Naive thymus-derived CD8-positive, alpha-beta T cell (primary cell): Measurements from ENCODE around the gene HS3ST3A1. TPM values are rescaled to one million over a fixed set of nuclear protein-coding genes. Genes with fewer than 3 reads are reported as not detected.
"Not testable (repeated sequence)": the region's sequence is repeated elsewhere in the genome, so short reads cannot be mapped to it uniquely, and the experiment has no call there.

Experiments used
- ATAC-seq, 2 donors: fragments of 150-1000 bp; cut with Tn5 transposase in 1 of 2; sonication (Bioruptor Pico), chemical (Tn5 transposase) in 1 of 2; 1 replicate in 1 of 2; 2 replicates in 1 of 2; pipeline ENCODE4 v1.10.0; 2021; ENCODE audit warnings: mild to moderate bottlenecking in 2 of 2, moderate library complexity in 2 of 2
- POLR2A ChIA-PET: fragments of 350-600 bp; sonication (Branson Sonifier 250); formaldehyde crosslinking; loops from one replicate; lab custom pipeline; 2021; ENCODE audit warnings: antibody characterized with exemption; lab: Charles Lee
- DNase-seq, 10 donors: peaks; one replicate each; pipeline versions ENCODE4 v3.0.0 to v3.0.0-alpha.2; 2020 to 2022
- H3K27ac Mint-ChIP-seq, 10 donors: one replicate each; pipeline ENCODE4 v1.8.0; 2020 to 2022; ENCODE audit warnings: mild to moderate bottlenecking in 10 of 10, mixed read lengths in 10 of 10, moderate library complexity in 4 of 10, inconsistent platforms in 1 of 10
- H3K27me3 Mint-ChIP-seq, 5 donors: one replicate each; pipeline ENCODE4 v1.8.0; 2021 to 2022; ENCODE audit warnings: mixed read lengths in 5 of 5
- H3K36me3 Mint-ChIP-seq, 3 donors: one replicate each; pipeline ENCODE4 v1.8.0; 2020 to 2022; ENCODE audit warnings: mixed read lengths in 3 of 3, mild to moderate bottlenecking in 2 of 3, inconsistent platforms in 1 of 3
- H3K4me1 Mint-ChIP-seq, 4 donors: one replicate each; pipeline ENCODE4 v1.8.0; 2021 to 2022; ENCODE audit warnings: mixed read lengths in 4 of 4
- H3K4me3 Mint-ChIP-seq, 10 donors: one replicate each; pipeline ENCODE4 v1.8.0; 2020 to 2022; ENCODE audit warnings: mild to moderate bottlenecking in 10 of 10, mixed read lengths in 10 of 10, moderate library complexity in 6 of 10, inconsistent platforms in 1 of 10
- H3K9me3 Mint-ChIP-seq, 9 donors: one replicate each; pipeline ENCODE4 v1.8.0; 2020 to 2022; ENCODE audit warnings: mixed read lengths in 9 of 9, mild to moderate bottlenecking in 3 of 9, inconsistent platforms in 1 of 9, moderate library complexity in 1 of 9
- polyA plus RNA-seq, 3 donors: library from polyadenylated mRNA; unstranded; fragments of 300-500 nt; fragmentation: Illumina TruSeq; gene quantifications; one replicate each; pipeline ENCODE4 v1.2.3, GENCODE V29; 2021
- total RNA-seq, 8 experiments: library from RNA in 2 of 8; stranded (reverse) in 2 of 8; gene quantifications; one replicate each; pipeline ENCODE4 v1.2.3 and lab custom pipeline; 2021 to 2026

HS3ST3A1 gene
- total and polyA plus RNA-seq, 5 experiments from 2014 or later = 0.76 to 4.5 (median 2.7) TPM; not detected in 2

DNA sequence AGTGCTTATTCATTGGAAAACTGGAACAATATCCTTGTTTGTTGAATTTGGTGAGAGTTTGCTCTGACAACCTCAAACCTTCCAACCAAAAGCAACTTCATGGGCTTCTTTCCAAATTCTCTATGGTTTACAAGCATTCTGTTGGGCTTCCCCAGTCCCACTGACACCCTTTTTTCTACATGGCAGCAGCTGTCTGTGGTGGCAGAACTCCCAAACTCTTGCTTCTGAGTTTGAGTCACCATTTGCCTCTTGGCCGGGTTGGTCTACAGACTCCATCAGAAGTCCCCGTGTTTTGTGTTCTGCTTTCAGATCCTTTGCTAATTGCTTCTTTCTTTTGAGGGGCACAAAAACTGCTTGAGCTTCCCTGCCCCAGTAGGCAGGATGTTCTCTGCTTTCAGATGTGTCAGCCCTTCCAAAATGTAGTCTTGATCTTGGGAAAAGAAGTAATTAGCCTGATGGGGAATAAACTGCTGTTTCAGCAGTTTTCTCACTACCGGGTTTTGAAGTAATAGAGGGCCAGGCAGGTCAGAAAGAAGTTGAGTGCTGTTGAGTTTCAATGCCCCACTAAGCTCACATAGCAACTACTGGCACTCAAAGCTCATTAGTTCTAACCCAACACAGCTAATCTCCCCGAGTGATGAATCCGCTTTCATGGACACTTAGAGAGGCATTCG is 80.7 kb downstream of the HS3ST3A1 start:
- POLR2A ChIA-PET = no interaction called here
- no peak for DNase-seq
- no peaks in the 10 kb centered on the region for H3K36me3 Mint-ChIP-seq
- no peak for ATAC-seq
- no peak overlapping the region for H3K4me3 Mint-ChIP-seq
- H3K4me1 Mint-ChIP-seq = no peaks in the 10 kb centered on the region
- peaks cover 0 to 3% (median under 1%) of the 10 kb centered on the region in 5 donors for H3K27me3 Mint-ChIP-seq
- H3K9me3 Mint-ChIP-seq = peaks cover 0 to 2% (median 0%) of the 10 kb centered on the region in 9 donors
- no peak overlapping the region for H3K27ac Mint-ChIP-seq

DNA sequence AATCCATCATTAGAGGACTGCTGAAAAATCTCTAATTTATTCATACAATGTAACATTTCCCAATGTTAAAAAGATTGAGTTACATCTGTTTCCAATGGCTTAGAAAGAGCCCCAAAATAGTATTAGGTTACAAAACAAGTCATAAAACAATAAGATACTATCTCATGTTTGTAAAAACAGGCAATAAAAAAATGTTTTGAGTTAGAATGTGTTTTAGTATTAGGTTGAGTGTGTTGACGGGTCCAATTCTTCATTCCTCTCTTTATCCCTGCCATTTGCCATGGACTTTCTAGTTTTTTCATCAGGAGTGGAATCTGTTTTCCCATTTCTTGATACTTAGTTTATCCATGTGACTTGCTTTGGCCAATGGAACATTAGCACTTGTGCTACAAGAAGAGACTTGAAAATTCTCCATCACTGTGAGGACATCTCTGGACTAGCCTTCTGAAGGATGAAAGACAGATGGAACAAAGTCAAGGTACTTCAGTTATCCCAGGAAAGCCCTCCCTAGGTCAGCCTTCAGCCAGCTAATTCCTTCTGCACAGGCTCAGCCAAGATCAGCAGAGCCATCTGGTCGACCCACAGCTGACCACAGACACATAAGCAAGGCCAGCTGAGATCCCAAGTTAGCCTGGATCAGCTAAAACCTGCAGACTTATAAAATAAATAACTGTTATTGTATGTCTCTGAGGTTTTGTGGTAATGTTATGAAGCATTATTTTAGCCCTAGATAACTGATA is 83.3 kb downstream of the HS3ST3A1 start:
- no peaks in the 10 kb centered on the region for H3K4me1 Mint-ChIP-seq
- H3K27ac Mint-ChIP-seq = no peak overlapping the region
- H3K36me3 Mint-ChIP-seq = no peaks in the 10 kb centered on the region
- ATAC-seq (no peak), DNase-seq (no peak)
- peaks cover 0 to 2% (median 0%) of the 10 kb centered on the region in 9 donors for H3K9me3 Mint-ChIP-seq
- H3K4me3 Mint-ChIP-seq = no peak overlapping the region
- POLR2A ChIA-PET = no interaction called here
- peaks cover 0 to 3% (median 0%) of the 10 kb centered on the region in 5 donors for H3K27me3 Mint-ChIP-seq

DNA sequence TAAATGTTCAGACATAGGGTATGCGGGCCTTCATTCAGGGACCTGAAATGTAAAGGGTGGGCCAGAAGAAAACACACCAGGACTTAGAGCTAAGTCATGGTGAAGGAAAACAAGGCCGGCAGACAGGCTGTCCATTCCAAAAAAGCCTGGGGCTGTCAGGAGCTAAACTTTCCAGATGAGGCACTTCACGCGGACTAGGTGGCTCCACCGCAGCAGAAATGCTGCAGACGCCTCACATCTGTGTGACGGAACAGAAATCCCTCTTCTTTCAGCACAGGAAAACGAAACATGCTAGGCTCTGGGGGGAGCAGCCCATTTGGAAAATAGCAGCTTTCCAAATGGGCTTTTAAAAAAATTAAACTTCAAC is 88.7 kb downstream of the HS3ST3A1 start:
- Mint-ChIP-seq H3K9me3 (peaks cover 0 to 2% (median 0%) of the 10 kb centered on the region in 9 donors), H3K27me3 (peaks cover 0 to 18% (median 3%) of the 10 kb centered on the region in 5 donors), H3K27ac (no peak overlapping the region), H3K36me3 (no peaks in the 10 kb centered on the region), H3K4me1 (peaks cover 0 to 5% (median 3%) of the 10 kb centered on the region in 4 donors), H3K4me3 (no peak overlapping the region)
- POLR2A ChIA-PET = no interaction called here
- ATAC-seq = no peak
- DNase-seq = no peak

DNA sequence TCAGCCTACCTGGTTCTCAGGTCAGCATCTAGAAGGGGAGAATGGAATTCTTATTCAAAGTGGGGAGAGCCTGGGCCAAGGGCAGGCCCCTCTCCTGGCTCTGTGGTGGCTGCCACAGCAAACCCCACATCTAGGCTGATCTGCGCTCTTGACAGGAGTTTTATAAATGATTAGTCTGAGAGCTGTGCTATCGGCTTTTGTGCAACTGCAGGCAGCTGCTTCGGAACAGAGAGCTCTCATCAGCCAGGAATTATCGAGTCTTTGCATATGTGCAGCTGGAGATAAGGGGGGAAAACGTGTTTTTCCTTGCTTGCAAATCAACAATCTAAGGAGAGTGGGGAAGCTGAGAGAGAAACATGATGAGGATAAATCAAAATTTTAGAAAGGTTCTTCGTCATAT is 91.7 kb downstream of the HS3ST3A1 start:
- H3K27ac Mint-ChIP-seq = no peak overlapping the region
- POLR2A ChIA-PET = no interaction called here
- H3K27me3 Mint-ChIP-seq = peaks cover 1 to 23% (median 3%) of the 10 kb centered on the region in 5 donors
- peaks cover 0 to 5% (median 3%) of the 10 kb centered on the region in 4 donors for H3K4me1 Mint-ChIP-seq
- DNase-seq = no peak
- H3K9me3 Mint-ChIP-seq = no peaks in the 10 kb centered on the region
- H3K4me3 Mint-ChIP-seq = no peak overlapping the region
- ATAC-seq = no peak
- H3K36me3 Mint-ChIP-seq = no peaks in the 10 kb centered on the region

DNA sequence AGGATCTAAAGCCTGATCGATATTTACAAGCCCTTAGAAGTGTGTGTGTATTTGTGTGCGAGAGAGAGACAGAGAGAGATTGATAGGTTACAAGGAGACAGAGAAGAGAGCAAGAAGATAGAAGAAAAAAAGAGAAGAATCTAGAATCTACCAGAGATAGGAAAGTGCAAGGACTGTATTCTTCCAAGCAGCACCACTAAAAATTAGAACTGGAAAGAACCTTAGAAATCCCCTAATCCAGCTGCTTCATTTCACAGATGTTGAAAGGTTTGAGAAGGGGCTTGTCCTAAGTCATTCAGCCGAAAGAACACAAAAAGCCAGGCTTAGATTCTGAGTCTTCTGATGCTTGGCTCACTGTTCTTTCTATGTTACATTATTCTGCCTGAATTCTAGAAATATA is 92.2 kb downstream of the HS3ST3A1 start:
- H3K4me3 Mint-ChIP-seq = peak overlapping the region in 1 of 10 donors; percentile 1

DNA sequence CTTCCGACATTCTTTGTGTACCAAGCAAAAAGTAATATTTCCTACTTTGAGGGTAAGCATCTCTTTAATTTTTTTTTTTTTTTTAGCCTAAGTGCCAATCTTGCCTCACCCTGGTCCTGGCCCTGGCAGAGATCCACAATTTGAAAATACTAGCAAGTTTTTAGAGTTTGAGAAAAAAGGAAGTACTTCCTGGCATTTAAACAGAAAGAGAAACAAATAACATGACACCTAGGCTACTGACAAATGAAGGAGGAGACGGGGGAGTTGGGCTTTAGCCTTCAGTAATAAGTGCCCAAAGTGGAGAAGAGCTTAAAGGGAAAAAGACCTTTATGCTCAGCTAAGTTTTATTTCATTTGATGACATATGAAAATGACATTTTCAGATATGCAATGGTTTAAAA is 92.8 kb downstream of the HS3ST3A1 start:
- ATAC-seq = no peak
- Mint-ChIP-seq H3K4me1 (peaks cover 0 to 5% (median 3%) of the 10 kb centered on the region in 4 donors), H3K9me3 (no peaks in the 10 kb centered on the region), H3K27ac (no peak overlapping the region), H3K27me3 (peaks cover 0 to 28% (median 3%) of the 10 kb centered on the region in 5 donors), H3K4me3 (peak overlapping the region in 2 of 10 donors; percentile 1 to 32), H3K36me3 (no peaks in the 10 kb centered on the region)
- POLR2A ChIA-PET = no interaction called here
- no peak for DNase-seq

More for the DNA sequence above, 92.2 kb downstream of the HS3ST3A1 start:
- Mint-ChIP-seq H3K4me1 (peaks cover 0 to 5% (median 3%) of the 10 kb centered on the region in 4 donors), H3K9me3 (no peaks in the 10 kb centered on the region), H3K36me3 (no peaks in the 10 kb centered on the region), H3K27ac (no peak overlapping the region), H3K27me3 (peaks cover 1 to 28% (median 3%) of the 10 kb centered on the region in 5 donors)
- ATAC-seq (no peak), DNase-seq (no peak)
- POLR2A ChIA-PET = no interaction called here

DNA sequence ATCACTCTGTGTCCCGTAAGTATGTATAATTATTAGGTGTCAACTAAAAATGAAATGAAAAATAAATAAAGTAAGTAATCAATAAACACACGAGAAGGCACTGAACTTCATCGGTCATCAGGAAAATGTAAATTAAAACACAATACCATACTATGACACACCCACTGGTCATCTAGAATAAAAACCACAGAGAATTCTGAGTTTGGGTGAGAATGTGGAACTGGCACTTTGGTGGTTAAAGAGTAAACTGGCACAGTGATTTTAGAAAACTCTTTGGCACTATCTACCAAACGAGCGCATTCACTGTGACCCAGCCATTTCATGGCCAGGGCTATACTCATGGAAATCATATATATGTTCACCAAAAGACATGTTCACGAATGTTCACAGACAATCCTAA is 98.2 kb downstream of the HS3ST3A1 start:
- no peaks in the 10 kb centered on the region for H3K36me3 Mint-ChIP-seq
- H3K27me3 Mint-ChIP-seq = peaks cover 2 to 23% (median 10%) of the 10 kb centered on the region in 5 donors
- POLR2A ChIA-PET = interaction anchor here (0.6 kb wide), 1 partner anchor 17 kb away, joined by 4 read pairs; no protein-coding TSS in a partner anchor

DNA sequence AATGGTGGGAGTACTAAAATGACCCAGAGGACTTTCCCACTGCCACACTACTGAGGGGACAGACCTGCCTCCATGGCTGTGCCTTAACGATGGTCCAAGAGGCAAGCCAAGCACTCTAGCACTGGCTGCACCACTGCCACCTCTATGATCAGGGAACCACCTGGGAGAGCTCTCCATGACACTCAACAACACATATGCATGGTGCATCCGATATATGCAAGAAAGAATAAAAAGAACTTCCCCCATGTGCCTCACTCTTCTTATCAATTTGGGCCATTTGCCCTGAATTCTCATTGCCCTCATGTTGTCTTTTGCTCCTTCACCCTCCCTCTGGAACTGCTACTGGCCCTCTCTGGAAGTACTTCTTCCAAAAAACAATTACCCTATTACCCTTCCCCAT is 99.5 kb downstream of the HS3ST3A1 start:
- DNase-seq = no peak

More for the DNA sequence above, 98.2 kb downstream of the HS3ST3A1 start:
- H3K27ac Mint-ChIP-seq = no peak overlapping the region
- no peak for ATAC-seq
- H3K9me3 Mint-ChIP-seq = no peaks in the 10 kb centered on the region
- H3K4me1 Mint-ChIP-seq = no peaks in the 10 kb centered on the region
- no peak for DNase-seq
- no peak overlapping the region for H3K4me3 Mint-ChIP-seq

DNA sequence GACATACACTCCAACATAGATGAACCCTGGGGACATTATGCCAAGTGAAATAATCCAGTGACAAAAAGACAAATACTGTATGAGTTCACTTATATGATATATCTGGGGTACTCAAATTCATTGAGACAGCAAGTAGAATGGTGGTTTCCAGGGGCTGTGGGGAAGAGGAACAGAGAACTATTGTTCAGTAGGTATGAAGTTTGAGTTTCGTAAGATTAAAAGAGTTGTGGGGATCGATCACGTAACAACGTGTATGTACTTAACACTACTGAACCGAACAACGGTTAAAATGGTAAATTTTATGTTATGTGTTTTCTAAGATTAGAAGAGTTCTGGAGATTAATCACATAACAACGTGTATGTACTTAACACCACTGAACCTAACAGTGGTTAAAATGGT is 100.8 kb downstream of the HS3ST3A1 start:
- POLR2A ChIA-PET = no interaction called here
- H3K27ac Mint-ChIP-seq = no peak overlapping the region
- H3K4me1 Mint-ChIP-seq = no peaks in the 10 kb centered on the region
- no peak for ATAC-seq
- no peak for DNase-seq
- no peaks in the 10 kb centered on the region for H3K36me3 Mint-ChIP-seq
- peaks cover 0 to 4% (median 0%) of the 10 kb centered on the region in 9 donors for H3K9me3 Mint-ChIP-seq
- H3K27me3 Mint-ChIP-seq = peaks cover 2 to 23% (median 10%) of the 10 kb centered on the region in 5 donors
- H3K4me3 Mint-ChIP-seq = no peak overlapping the region

More for the DNA sequence above, 99.5 kb downstream of the HS3ST3A1 start:
- Mint-ChIP-seq H3K36me3 (no peaks in the 10 kb centered on the region), H3K27me3 (peaks cover 2 to 23% (median 10%) of the 10 kb centered on the region in 5 donors), H3K27ac (no peak overlapping the region), H3K9me3 (peaks cover 0 to 2% (median 0%) of the 10 kb centered on the region in 9 donors), H3K4me1 (no peaks in the 10 kb centered on the region), H3K4me3 (no peak overlapping the region)
- ATAC-seq = no peak
- POLR2A ChIA-PET = no interaction called here

DNA sequence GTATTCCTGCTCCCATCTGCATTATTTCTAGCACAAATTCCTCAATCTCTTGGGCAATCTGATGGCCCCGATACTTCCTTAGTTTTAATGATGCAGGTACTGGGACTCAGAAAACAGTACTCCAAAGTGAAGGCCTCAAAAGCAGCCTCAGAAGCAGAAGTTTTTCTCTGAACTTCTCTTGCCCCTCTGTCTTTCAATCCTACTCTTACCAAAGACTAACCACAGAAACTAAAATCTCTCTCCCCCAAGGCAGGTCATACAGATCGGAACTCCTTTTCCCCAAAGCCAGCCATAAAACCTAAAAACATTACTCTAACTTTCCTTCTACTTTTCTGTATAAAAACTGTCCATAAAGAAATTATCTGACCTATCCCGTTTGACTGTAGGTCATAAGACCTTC is 103.5 kb downstream of the HS3ST3A1 start:
- Mint-ChIP-seq H3K4me3 (no peak overlapping the region), H3K4me1 (no peaks in the 10 kb centered on the region), H3K36me3 (no peaks in the 10 kb centered on the region), H3K27ac (no peak overlapping the region), H3K9me3 (peaks cover 0 to 4% (median 0%) of the 10 kb centered on the region in 9 donors), H3K27me3 (peaks cover 2 to 14% (median 10%) of the 10 kb centered on the region in 5 donors)
- DNase-seq (no peak), ATAC-seq (no peak)
- POLR2A ChIA-PET = no interaction called here

DNA sequence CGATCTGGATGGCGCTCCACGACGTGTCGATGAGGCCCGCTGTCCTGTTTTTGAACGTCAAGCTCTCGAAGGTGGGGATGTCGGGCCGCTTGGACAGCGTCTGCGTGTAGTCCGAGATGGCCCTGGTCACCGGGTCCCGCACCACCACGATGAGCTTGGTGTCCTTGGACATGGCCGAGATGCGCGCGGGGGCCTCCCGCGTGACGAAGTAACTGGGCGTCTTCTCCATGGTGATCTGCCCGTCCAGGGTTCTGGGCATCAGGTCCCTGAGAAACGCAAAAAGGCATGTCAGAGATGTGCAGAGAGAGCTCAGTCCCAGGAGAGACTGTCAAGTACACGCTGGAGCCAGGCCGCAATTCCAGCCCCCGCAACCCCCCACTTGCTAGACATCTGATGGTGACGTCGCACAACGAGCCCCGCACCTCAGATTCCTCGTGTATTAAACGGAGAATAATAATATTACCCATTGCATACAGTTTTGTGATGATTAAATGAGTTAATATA is 105.1 kb downstream of the HS3ST3A1 start:
- peaks cover 2 to 23% (median 7%) of the 10 kb centered on the region in 5 donors for H3K27me3 Mint-ChIP-seq
- H3K4me1 Mint-ChIP-seq, DNase-seq, H3K27ac Mint-ChIP-seq, H3K36me3 Mint-ChIP-seq, H3K9me3 Mint-ChIP-seq, ATAC-seq, H3K4me3 Mint-ChIP-seq, POLR2A ChIA-PET: not testable (repeated sequence)

DNA sequence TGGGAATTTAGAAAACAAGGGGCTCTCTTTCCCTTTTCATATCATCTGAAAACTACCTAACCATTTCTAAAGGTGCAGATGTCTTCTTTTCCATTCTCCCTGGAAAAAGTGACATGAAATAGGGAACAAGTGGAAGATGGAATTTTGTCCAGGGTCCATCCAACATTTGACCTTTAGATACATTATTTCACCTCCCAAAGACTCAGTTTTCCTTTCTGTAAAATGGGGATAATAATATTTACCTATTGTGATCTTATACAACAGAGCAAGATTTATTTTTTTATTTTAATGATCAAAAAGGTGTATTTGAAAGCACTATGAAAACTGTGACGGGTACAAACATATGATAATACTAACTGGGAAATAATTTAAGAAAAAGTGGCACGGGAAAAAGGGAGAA is 106.3 kb downstream of the HS3ST3A1 start:
- Mint-ChIP-seq H3K27ac (no peak overlapping the region), H3K27me3 (peaks cover 0 to 14% (median 3%) of the 10 kb centered on the region in 5 donors), H3K36me3 (no peaks in the 10 kb centered on the region), H3K4me3 (no peak overlapping the region), H3K4me1 (peaks cover 0 to 7% (median 3%) of the 10 kb centered on the region in 4 donors), H3K9me3 (peaks cover 0 to 4% (median 0%) of the 10 kb centered on the region in 9 donors)
- POLR2A ChIA-PET = no interaction called here
- DNase-seq = no peak
- no peak for ATAC-seq

DNA sequence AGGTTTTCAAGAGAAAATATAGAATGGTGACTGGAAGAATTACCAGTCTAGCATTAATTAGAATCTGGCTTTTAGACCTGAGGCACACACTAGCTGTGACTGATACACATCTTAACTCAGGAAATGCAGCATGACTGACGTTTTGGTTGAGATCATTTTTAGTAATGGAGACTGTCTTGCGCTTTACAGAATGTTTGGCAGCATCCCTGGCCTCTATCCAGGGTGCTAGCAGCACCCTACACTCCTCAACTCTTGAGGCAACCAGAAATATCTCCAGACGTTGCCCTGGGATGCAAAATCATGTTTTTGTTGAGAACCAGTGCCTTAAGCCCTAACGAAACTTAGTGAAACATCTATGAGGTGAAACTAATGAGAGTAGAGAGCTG is 109.0 kb downstream of the HS3ST3A1 start:
- H3K4me3 Mint-ChIP-seq = no peak overlapping the region
- DNase-seq = no peak
- POLR2A ChIA-PET = no interaction called here
- H3K4me1 Mint-ChIP-seq = peaks cover 0 to 7% (median 3%) of the 10 kb centered on the region in 4 donors
- H3K27me3 Mint-ChIP-seq = peaks cover 2 to 29% (median 7%) of the 10 kb centered on the region in 5 donors
- H3K27ac Mint-ChIP-seq = no peak overlapping the region
- H3K36me3 Mint-ChIP-seq = no peaks in the 10 kb centered on the region
- no peak for ATAC-seq
- H3K9me3 Mint-ChIP-seq = peaks cover 0 to 14% (median 0%) of the 10 kb centered on the region in 9 donors
